ENCODE data around the gene EFEMP1. TPM values are rescaled to one million over a fixed set of nuclear protein-coding genes. Genes with fewer than 3 reads are reported as not detected.
"Not testable (repeated sequence)": the region's sequence is repeated elsewhere in the genome, so short reads cannot be mapped to it uniquely, and the experiment has no call there.

EFEMP1 gene
- total and polyA plus RNA-seq, 10 donors, result 9.8 to 155 (median 43.0) TPM

- no peaks in the 10 kb centered on the region for H3K4me1 ChIP-seq
- DNase-seq, result no peak
- H3K27ac ChIP-seq, result no peak overlapping the region
- H3K9me3 ChIP-seq, result no peaks in the 10 kb centered on the region
- no peak overlapping the region for H3K4me3 ChIP-seq
- 87 to 95% (median 90%) methylated on average over 1 of the region's 1 CpG for WGBS, 5 donors
- H3K27me3 ChIP-seq (replicated peaks in 1 of 7), result peaks cover 0 to 9% (median 0%) of the 10 kb centered on the region in 7 donors
- H3K36me3 ChIP-seq, result no peaks in the 10 kb centered on the region
- intact Hi-C loops (cut with DNase I; ENCODE audit: low total_unique reads), result no loop called here
- TF ChIP-seq POLR2AphosphoS5 (IDR thresholded peaks at IDR 0.05), result no peak
- no peak for TF ChIP-seq CTCF (IDR thresholded peaks at IDR 0.05 in 8 of 11, conservative IDR thresholded peaks at IDR 0.05 in 3 of 11)
- TF ChIP-seq POLR2A (IDR thresholded peaks at IDR 0.05), result no peak
These were observed 83.1 kb downstream of the EFEMP1 start for GRCh38 chr2:55840460-55840859.

GRCh38 chr2:55839182-55839819 is 84.3 kb downstream of the EFEMP1 start:
- Histone ChIP-seq H3K36me3 (no peaks in the 10 kb centered on the region), H3K27ac (no peak overlapping the region), H3K9me3 (no peaks in the 10 kb centered on the region), H3K4me1 (no peaks in the 10 kb centered on the region), H3K4me3 (no peak overlapping the region), H3K27me3 (replicated peaks in 1 of 7) (peaks cover 0 to 9% (median 0%) of the 10 kb centered on the region in 7 donors)
- no peak for DNase-seq
- WGBS, 5 donors, result 59 to 69% (median 67%) methylated on average over 7 of the region's 7 CpGs
- intact Hi-C loops (cut with DNase I; ENCODE audit: low total_unique reads), result no loop called here
- TF ChIP-seq POLR2AphosphoS5 (IDR thresholded peaks at IDR 0.05) (no peak), POLR2A (IDR thresholded peaks at IDR 0.05) (no peak), CTCF (IDR thresholded peaks at IDR 0.05 in 8 of 11, conservative IDR thresholded peaks at IDR 0.05 in 3 of 11) (no peak)

- Histone ChIP-seq H3K9me3 (peaks cover 0 to 1% (median 0%) of the 10 kb centered on the region in 8 donors), H3K36me3 (no peaks in the 10 kb centered on the region), H3K27ac (no peak overlapping the region), H3K27me3 (replicated peaks in 1 of 7) (peaks cover 0 to 9% (median 0%) of the 10 kb centered on the region in 7 donors), H3K4me1 (no peaks in the 10 kb centered on the region), H3K4me3 (no peak overlapping the region)
- WGBS, 5 donors, result 89 to 100% (median 96%) methylated on average over 1 of the region's 1 CpG
- DNase-seq, result no peak
- intact Hi-C loops (cut with DNase I; ENCODE audit: low total_unique reads), result no loop called here
- TF ChIP-seq CTCF (IDR thresholded peaks at IDR 0.05 in 8 of 11, conservative IDR thresholded peaks at IDR 0.05 in 3 of 11) (no peak), POLR2A (IDR thresholded peaks at IDR 0.05) (no peak), POLR2AphosphoS5 (IDR thresholded peaks at IDR 0.05) (no peak)
These were observed 84.9 kb downstream of the EFEMP1 start for GRCh38 chr2:55838653-55839052.

- 61 to 90% (median 70%) methylated on average over 1 of the region's 1 CpG for WGBS, 5 donors
- intact Hi-C loops (cut with DNase I; ENCODE audit: low total_unique reads), result not testable (repeated sequence)
These were observed 85.5 kb downstream of the EFEMP1 start for GRCh38 chr2:55838117-55838516.

More at GRCh38 chr2:55838117-55838516, 85.5 kb downstream of the EFEMP1 start:
- not testable (repeated sequence) for H3K9me3 ChIP-seq; H3K27ac ChIP-seq; H3K36me3 ChIP-seq; H3K4me1 ChIP-seq; H3K27me3 ChIP-seq (replicated peaks in 1 of 7); H3K4me3 ChIP-seq; DNase-seq
